ENCODE data around the gene IGFLR1. TPM values are rescaled to one million over a fixed set of nuclear protein-coding genes. Genes with fewer than 3 reads are reported as not detected.

The IGFLR1 gene
- total RNA-seq (2014; rRNA removed; shearing (Covaris generic)), result 6.2 and 31.2 TPM in 2 replicates

DNA sequence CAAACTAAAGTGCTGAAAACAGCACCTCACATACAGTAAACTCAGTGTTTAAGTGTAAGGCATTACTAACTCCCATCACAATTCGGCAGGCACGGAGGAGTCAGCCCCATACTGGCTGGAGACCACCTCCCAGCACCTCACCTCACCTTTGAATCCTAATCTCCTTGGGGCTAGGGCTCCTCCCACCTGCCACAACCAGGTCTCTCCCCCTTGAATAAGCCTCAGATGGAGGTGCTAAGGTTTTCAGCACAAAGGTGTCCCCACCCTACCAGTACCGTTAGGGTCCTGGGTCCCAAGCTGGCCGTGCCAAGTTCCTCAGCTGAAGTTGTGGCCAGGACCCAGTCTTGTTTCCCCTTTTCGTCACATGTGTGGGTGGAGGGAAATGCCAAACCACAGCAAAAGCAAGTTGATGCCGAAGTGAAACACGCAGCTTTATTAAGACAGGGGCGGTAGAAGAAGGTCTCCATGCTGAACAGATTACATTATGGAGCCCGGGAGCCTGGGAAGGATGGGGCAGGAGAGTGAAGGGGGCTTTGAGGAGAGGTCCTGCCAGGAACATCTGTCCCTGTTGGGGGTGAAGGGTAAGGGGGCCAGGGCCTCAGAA is at the start of gene IGFLR1:
IGFLR1 (minus strand) TSS at position 332 of the 604 bp plus-strand sequence. CDS start 1,272 bp downstream, outside the sequence.
- DNase-seq (ENCODE audit: low spot score), result no peak

DNA sequence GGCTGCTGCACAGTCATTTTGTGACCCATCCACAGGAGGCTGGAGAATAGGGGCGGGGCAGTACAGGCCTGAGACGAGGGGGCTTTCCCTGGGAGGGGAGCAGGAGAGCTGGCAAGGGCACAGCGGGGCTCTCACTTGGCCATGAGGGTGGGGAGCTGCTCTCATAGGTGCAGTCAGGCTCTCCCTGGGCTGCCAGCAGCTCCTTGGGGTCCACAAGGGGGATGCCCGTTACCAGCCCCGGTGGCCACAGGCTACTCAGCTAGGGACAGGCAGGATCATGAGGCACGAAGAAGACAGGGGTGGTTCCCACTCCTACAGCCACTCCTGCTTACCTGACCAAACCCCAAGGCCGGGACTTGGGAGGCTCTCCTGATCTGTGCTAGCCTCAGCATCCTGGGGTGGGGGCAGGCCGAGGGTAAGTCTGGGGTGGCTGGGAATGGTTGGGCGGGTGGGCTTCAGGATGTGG is 49.6 kb upstream of the IGFLR1 start:
- DNase-seq (ENCODE audit: low spot score), result no peak

DNA sequence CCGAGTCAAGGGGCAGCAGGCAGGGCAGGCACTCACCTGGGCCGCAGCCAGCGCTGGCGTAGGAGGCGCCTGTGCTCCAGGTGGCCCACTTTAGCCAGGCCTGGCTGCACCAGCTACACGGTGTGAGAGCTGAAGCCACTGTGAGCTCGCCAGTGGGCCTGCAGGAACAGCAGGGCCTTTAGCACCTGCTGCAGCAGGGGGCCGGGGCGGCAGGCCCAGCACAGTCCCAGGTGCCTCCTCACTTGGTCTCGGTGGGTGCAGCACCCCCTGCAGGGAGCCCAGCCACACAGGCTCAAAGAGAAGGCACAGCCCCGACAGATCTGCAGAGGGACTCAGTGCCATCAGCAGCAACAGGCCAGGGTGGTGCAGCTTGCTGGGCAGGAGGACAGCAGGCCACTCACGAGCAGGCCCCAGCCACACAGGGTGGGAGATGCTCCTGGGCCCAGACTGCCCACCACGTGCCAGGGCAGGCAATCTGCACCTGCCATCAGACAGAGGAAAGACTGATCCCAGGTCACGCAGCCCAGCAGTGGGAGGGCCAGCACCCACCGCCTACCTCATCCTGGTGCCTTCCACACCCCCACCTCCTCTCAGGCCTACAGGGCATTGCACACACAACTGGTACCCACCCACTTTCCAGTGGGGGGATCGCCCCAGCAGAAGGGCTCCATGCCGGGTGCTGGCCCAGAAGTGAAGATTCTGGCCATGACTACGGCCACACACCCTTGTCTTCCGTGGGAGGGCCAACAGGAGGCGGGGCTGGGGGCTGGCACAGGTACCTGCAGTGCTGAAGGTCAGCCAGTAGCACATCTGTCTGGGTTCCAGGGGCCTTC is 48.9 kb upstream of the IGFLR1 start:
- DNase-seq (ENCODE audit: low spot score), result peak; percentile 23

- DNase-seq (ENCODE audit: low spot score), result no peak
These were observed 48.0 kb upstream of the IGFLR1 start for GRCh38 chr19:35789978-35790944.

- no peak for DNase-seq (ENCODE audit: low spot score)
These were observed 47.1 kb upstream of the IGFLR1 start for GRCh38 chr19:35789195-35789977.

GRCh38 chr19:35788205-35788960 is 46.1 kb upstream of the IGFLR1 start:
- DNase-seq (ENCODE audit: low spot score), result no peak

GRCh38 chr19:35787227-35787799 is 45.1 kb upstream of the IGFLR1 start:
- DNase-seq (ENCODE audit: low spot score), result no peak

GRCh38 chr19:35786299-35787160 is 44.3 kb upstream of the IGFLR1 start:
- no peak for DNase-seq (ENCODE audit: low spot score)

DNA sequence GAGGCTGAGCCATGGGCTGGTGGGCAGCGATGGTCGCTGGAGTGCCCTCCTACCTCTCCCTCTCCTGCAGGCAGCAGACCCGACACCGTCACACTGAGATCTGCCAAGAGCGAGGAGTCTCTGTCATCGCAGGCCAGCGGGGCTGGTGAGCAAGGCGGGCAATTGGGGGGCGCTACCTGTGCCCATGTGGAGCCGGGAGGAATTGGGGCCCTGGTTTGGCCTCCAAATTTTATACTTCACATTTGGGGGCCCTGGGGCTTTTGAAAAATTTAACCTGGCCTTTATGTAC is 43.0 kb upstream of the IGFLR1 start:
- DNase-seq (ENCODE audit: low spot score), result no peak

GRCh38 chr19:35784503-35785338 is 42.5 kb upstream of the IGFLR1 start:
- DNase-seq (ENCODE audit: low spot score), result no peak

DNA sequence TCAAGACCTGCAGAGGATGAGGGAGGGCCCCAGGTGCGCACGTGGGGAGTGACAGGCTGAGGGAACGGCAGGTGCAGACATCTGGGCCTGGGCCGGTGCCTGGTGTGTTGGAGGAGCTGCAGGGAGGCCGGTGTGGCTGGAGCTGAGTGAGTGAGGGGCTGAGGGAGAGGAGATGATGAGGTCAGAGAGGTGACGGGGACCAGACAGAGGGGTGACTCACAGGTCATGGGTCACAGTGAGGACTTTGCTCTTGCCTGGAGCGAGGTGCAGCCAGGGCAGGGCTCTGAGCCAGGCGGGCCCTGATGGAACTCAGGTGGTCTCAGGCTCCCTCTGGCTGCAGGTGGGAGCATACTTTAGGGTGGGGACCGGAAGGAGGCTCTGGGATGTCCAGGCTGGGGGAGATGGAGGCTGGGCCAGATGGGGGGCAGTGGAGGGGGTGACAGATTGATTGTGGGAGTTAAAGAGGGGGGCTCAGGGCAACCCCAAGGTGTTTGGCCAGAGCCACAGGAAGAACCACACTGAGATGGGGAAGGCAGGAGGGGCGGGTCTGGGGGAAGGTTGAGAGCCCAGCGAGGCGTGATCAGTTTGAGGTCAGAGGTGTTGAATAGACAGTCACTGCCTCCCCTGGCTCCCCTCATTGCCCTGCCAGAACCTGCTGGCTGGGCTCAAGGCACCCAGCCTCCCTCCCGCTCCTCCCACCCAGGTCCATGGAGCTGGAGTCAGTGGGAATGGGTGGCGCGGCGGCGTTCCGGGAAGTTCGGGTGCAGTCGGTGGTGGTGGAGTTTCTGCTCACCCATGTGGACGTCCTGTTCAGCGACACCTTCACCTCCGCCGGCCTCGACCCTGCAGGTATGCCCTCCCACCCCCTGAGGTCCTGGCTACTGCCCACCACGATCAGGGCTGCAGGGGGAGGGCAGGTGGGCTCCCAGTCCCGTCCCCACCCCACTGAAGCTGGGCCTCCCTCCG is 41.5 kb upstream of the IGFLR1 start:
- no peak for DNase-seq (ENCODE audit: low spot score)

GRCh38 chr19:35782589-35782988 is 40.3 kb upstream of the IGFLR1 start:
- no peak for DNase-seq (ENCODE audit: low spot score)

GRCh38 chr19:35781650-35782049 is 39.4 kb upstream of the IGFLR1 start:
- DNase-seq (ENCODE audit: low spot score), result no peak

- DNase-seq (ENCODE audit: low spot score), result no peak
These were observed 38.5 kb upstream of the IGFLR1 start for GRCh38 chr19:35780717-35781116.

- DNase-seq (ENCODE audit: low spot score), result no peak
These were observed 37.8 kb upstream of the IGFLR1 start for GRCh38 chr19:35780058-35780457.

- DNase-seq (ENCODE audit: low spot score), result no peak
These were observed 36.8 kb upstream of the IGFLR1 start for GRCh38 chr19:35779033-35779432.

- no peak for DNase-seq (ENCODE audit: low spot score)
These were observed 35.7 kb upstream of the IGFLR1 start for GRCh38 chr19:35777961-35778360.
